ENCODE results near the gene CHCHD4. TPM values are rescaled to one million over a fixed set of nuclear protein-coding genes. Genes with fewer than 3 reads are reported as not detected.
A peak's percentile ranks its signal among the peaks of the same experiment; 100 is the strongest.

Gene CHCHD4
- polyA plus RNA-seq, 1 of the 3 experiments (the other 2 are of a cell fraction) = 15.4 TPM

GRCh38 chr3:14170531-14171159 is 46.0 kb upstream of the CHCHD4 start (continued):
- TF ChIP-seq EZH2phosphoT487 (IDR thresholded peaks at IDR 0.05; ENCODE audit: borderline replicate concordance, low read depth) (no peak), JUND (IDR thresholded peaks at IDR 0.05) (peak; percentile 93), CHD2 (IDR thresholded peaks at IDR 0.05; ENCODE audit: low read length, partially characterized antibody) (no peak)

GRCh38 chr3:14169871-14170270 is 45.2 kb upstream of the CHCHD4 start:
- no peak for DNase-seq
- peak overlapping the region in 1 of 2 experiments; percentile 2; a peak in 1 of 4 replicates for H3K4me3 ChIP-seq (ENCODE audit: low read depth in 2 of 2, low read length in 1 of 2)
- POLR2A ChIA-PET = interaction anchor here (0.7 to 1.1 kb wide), 2 partner anchors 45 to 506 kb away, joined by 3 read pairs; partner anchors contain the start of genes CHCHD4 and TMEM43

More at GRCh38 chr3:14169871-14170270, 45.2 kb upstream of the CHCHD4 start:
- H3K9me3 ChIP-seq = no peaks in the 10 kb centered on the region
- no peaks in the 10 kb centered on the region; the same call in 1 of the 2 replicates for H4K20me1 ChIP-seq (ENCODE audit: insufficient read depth)
- H3K27ac ChIP-seq (ENCODE audit: low read depth in 2 of 2, low read length in 1 of 2) = peak overlapping the region; percentile 81 to 98
- TF ChIP-seq FOXJ3 (CRISPR knock-in tag; IDR thresholded peaks at IDR 0.05) = no peak
- no peak for TF ChIP-seq ZBTB33 (IDR thresholded peaks at IDR 0.05; ENCODE audit: borderline replicate concordance, low read depth)
- no peak for TF ChIP-seq GATA2 (CRISPR knock-in tag; IDR thresholded peaks at IDR 0.05)
- no peak for TF ChIP-seq CTCF (IDR thresholded peaks at IDR 0.05)
- no peak for TF ChIP-seq EP300 (IDR thresholded peaks at IDR 0.05; ENCODE audit: borderline replicate concordance in 1 of 2, low read depth in 1 of 2, low read length in 1 of 2)
- TF ChIP-seq USF1 (IDR thresholded peaks at IDR 0.05; ENCODE audit: borderline replicate concordance, low read depth) = no peak
- TF ChIP-seq REST (IDR thresholded peaks at IDR 0.05; ENCODE audit: low read depth, low read length) = no peak
- no peak for TF ChIP-seq USF2 (IDR thresholded peaks at IDR 0.05; ENCODE audit: borderline replicate concordance, low read depth, low read length)
- TF ChIP-seq YY1 (IDR thresholded peaks at IDR 0.05; ENCODE audit: low read depth) = no peak
- no peak for TF ChIP-seq POLR2AphosphoS5 (IDR thresholded peaks at IDR 0.05; ENCODE audit: low read depth, low read length)
- no peak for TF ChIP-seq NRF1 (IDR thresholded peaks at IDR 0.05; ENCODE audit: low read depth, low read length)
- TF ChIP-seq MAX (IDR thresholded peaks at IDR 0.05; ENCODE audit: low read depth) = no peak
- no peak for TF ChIP-seq RAD21 (IDR thresholded peaks at IDR 0.05; ENCODE audit: low read length)
- TF ChIP-seq SMC3 (IDR thresholded peaks at IDR 0.05; ENCODE audit: low read depth, low read length) = no peak
- TF ChIP-seq NFIC (IDR thresholded peaks at IDR 0.05; ENCODE audit: borderline replicate concordance) = no peak
- TF ChIP-seq RFX5 (IDR thresholded peaks at IDR 0.05; ENCODE audit: low read length) = no peak
- TF ChIP-seq TCF12 (IDR thresholded peaks at IDR 0.05) = no peak
- TF ChIP-seq SIN3A (IDR thresholded peaks at IDR 0.05; ENCODE audit: borderline replicate concordance, low read depth, low read length) = no peak
- H3F3A ChIP-seq (replicated peaks; ENCODE audit: insufficient read depth) = peaks cover 49% of the 10 kb centered on the region
- H3K27me3 ChIP-seq (ENCODE audit: insufficient read depth) = no peaks in the 10 kb centered on the region
- CTCF ChIA-PET = no interaction called here
- H3K4me2 ChIP-seq = peak overlapping the region; percentile 59
- H3K4me1 ChIP-seq (ENCODE audit: control insufficient read depth in 1 of 2, insufficient read depth in 2 of 2, low read depth in 1 of 2, low read length in 1 of 2) = peaks cover 21 to 44% of the 10 kb centered on the region in 2 experiments
- peaks cover 66 to 80% of the 10 kb centered on the region in 2 experiments for H3K36me3 ChIP-seq (replicated peaks in 1 of 2; ENCODE audit: control insufficient read depth in 1 of 2, insufficient read depth in 2 of 2, low read length in 1 of 2)
- H3K9me2 ChIP-seq = no peaks in the 10 kb centered on the region
- H2AFZ ChIP-seq (ENCODE audit: low read depth) = no peak overlapping the region
- peak overlapping the region; percentile 53 for H3K9ac ChIP-seq
- peaks cover 64% of the 10 kb centered on the region for H3K79me2 ChIP-seq (ENCODE audit: insufficient read depth)
